Omental fat pad (tissue), 4 donors: Measurements from ENCODE around the gene NAALADL2. TPM values are rescaled to one million over a fixed set of nuclear protein-coding genes. Genes with fewer than 3 reads are reported as not detected.

Source experiments
- ATAC-seq: fragments of 150-250 bp; one replicate; pipeline ENCODE4 v1.9.1; 2016; ENCODE audit warnings: mild to moderate bottlenecking, moderate library complexity; ENCODE audit not compliant: low FRiP score
- DNase-seq: peaks from one replicate; pipeline ENCODE4 v3.0.0-alpha.2; 2019; ENCODE audit warnings: low spot score
- total RNA-seq, 4 donors: library from RNA; depleted of rRNA; stranded (reverse); fragments of >200 nt; gene quantifications; one replicate each; pipeline ENCODE4 v1.1.0, GENCODE V29; 2016
- TF ChIP-seq, protein P1 (sequence below), 3 donors: fragments of 450-650 bp; IDR thresholded peaks; one replicate each; pipeline ENCODE4 v1.5.1; 2016 to 2017; ENCODE audit warnings: antibody characterized with exemption in 3 of 3, mild to moderate bottlenecking in 3 of 3, moderate library complexity in 2 of 3

Gene NAALADL2
- total RNA-seq, 4 donors from 2014 or later, result 6.5 to 15.1 (median 8.0) TPM

DNA sequence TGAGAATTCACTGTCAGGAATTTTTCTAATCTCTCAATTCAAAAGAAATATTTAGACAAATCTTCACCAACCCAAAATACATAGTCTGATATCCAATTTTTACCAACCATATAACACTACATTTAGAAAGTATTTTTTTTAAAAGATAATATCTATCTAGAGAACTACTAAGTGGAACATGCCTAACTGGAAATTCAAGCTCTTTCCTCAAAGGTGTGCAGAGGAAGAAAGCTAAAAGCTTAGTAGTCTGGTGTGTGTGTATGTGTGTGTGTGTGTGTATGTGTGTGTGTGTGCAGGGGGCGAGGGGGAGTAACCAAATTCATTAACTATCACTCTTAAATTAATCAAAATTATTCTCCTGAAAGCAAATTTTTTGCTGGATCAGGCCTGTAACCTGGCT, 797.3 kb downstream of the NAALADL2 start:
- TF ChIP-seq, protein P1, sequence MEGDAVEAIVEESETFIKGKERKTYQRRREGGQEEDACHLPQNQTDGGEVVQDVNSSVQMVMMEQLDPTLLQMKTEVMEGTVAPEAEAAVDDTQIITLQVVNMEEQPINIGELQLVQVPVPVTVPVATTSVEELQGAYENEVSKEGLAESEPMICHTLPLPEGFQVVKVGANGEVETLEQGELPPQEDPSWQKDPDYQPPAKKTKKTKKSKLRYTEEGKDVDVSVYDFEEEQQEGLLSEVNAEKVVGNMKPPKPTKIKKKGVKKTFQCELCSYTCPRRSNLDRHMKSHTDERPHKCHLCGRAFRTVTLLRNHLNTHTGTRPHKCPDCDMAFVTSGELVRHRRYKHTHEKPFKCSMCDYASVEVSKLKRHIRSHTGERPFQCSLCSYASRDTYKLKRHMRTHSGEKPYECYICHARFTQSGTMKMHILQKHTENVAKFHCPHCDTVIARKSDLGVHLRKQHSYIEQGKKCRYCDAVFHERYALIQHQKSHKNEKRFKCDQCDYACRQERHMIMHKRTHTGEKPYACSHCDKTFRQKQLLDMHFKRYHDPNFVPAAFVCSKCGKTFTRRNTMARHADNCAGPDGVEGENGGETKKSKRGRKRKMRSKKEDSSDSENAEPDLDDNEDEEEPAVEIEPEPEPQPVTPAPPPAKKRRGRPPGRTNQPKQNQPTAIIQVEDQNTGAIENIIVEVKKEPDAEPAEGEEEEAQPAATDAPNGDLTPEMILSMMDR (IDR thresholded peaks at IDR 0.05), result no peak
- DNase-seq (no peak), ATAC-seq (no peak)

DNA sequence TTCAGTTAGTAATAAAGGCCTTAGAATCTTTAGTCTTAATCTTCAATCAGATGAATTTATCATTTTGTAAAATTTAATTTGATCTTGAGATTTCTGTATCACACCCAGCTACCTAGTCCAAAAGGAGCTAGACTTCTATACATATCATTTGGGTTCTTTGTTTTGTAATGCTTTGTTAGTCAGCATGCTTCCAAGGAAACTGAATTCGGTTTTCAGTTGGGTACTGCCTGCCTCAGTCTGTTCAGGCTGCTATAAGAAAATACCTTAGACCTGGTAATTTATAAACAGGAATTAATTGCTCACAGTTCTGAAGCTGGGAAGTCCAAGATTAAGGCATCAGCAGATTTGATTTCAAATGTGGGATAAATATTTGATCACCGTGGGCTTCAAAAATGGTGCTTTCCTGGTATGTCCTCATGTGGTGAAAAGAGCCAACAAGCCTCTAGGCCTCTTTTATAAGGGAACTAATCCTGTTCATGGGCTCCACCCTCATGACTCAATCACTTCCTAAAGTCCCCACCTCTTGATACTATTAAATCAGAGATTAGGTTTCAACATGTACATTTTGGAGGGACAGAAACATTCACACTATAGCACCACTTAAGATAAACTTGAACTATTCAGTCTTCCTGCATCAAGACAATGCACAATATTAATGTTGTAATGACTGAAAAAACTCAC, 800.7 kb downstream of the NAALADL2 start:
- ATAC-seq (no peak), DNase-seq (no peak)
- TF ChIP-seq, protein P1 (IDR thresholded peaks at IDR 0.05), result no peak

- ATAC-seq, result no peak
- TF ChIP-seq, protein P1 (IDR thresholded peaks at IDR 0.05), result no peak
- no peak for DNase-seq
Measured at GRCh38 chr3:175662815-175663214, 803.7 kb downstream of the NAALADL2 start.

- DNase-seq, result no peak
- TF ChIP-seq, protein P1 (IDR thresholded peaks at IDR 0.05), result no peak
- ATAC-seq, result no peak
Measured at GRCh38 chr3:175664911-175665310, 805.8 kb downstream of the NAALADL2 start.

GRCh38 chr3:175668300-175668699, 809.2 kb downstream of the NAALADL2 start:
- TF ChIP-seq, protein P1 (IDR thresholded peaks at IDR 0.05), result no peak
- no peak for DNase-seq
- no peak for ATAC-seq

GRCh38 chr3:175670557-175670956, 811.4 kb downstream of the NAALADL2 start:
- ATAC-seq, result no peak
- TF ChIP-seq, protein P1 (IDR thresholded peaks at IDR 0.05), result no peak

GRCh38 chr3:175672119-175672689, 813.1 kb downstream of the NAALADL2 start:
- no peak for DNase-seq
- TF ChIP-seq, protein P1 (IDR thresholded peaks at IDR 0.05), result no peak
- ATAC-seq, result no peak

More at GRCh38 chr3:175670557-175670956, 811.4 kb downstream of the NAALADL2 start:
- no peak for DNase-seq
